HG02970 (cell line): ENCODE data around the gene HIVEP2.
A peak's percentile ranks its signal among the peaks of the same experiment; 100 is the strongest.

Experiments used
- ATAC-seq: cut with Tn5 transposase; IDR thresholded peaks from one replicate; pipeline ENCODE4 v1.9.1; 2021; ENCODE audit warnings: mild to moderate bottlenecking, moderate library complexity, moderate number of reproducible peaks; ENCODE audit not compliant: unreplicated experiment, low FRiP score

The HIVEP2 gene

GRCh38 chr6:142946181-142946923 is 1.4 kb upstream of the HIVEP2 start:
- ATAC-seq = peak; percentile 28

- peak; percentile 5 for ATAC-seq
Measured at GRCh38 chr6:142945446-142946180, 637 bp upstream of the HIVEP2 start.

- no peak for ATAC-seq
Measured at GRCh38 chr6:142944124-142945048, 590 bp downstream of the HIVEP2 start.

GRCh38 chr6:142943711-142944123 is 1.3 kb downstream of the HIVEP2 start:
- ATAC-seq = no peak

GRCh38 chr6:142942805-142943227 is 2.2 kb downstream of the HIVEP2 start:
- no peak for ATAC-seq

GRCh38 chr6:142942238-142942637 is 2.7 kb downstream of the HIVEP2 start:
- no peak for ATAC-seq

GRCh38 chr6:142941018-142941417 is 4.0 kb downstream of the HIVEP2 start:
- ATAC-seq = no peak

- no peak for ATAC-seq
Measured at GRCh38 chr6:142940487-142940886, 4.5 kb downstream of the HIVEP2 start.

- no peak for ATAC-seq
Measured at GRCh38 chr6:142938510-142938909, 6.5 kb downstream of the HIVEP2 start.

- ATAC-seq = no peak
Measured at GRCh38 chr6:142937986-142938385, 7.0 kb downstream of the HIVEP2 start.

- ATAC-seq = no peak
Measured at GRCh38 chr6:142935553-142936517, 9.1 kb downstream of the HIVEP2 start.

- no peak for ATAC-seq
Measured at GRCh38 chr6:142934599-142934998, 10.4 kb downstream of the HIVEP2 start.

- ATAC-seq = no peak
Measured at GRCh38 chr6:142934106-142934505, 10.9 kb downstream of the HIVEP2 start.

- ATAC-seq = no peak
Measured at GRCh38 chr6:142933701-142934100, 11.3 kb downstream of the HIVEP2 start.

- no peak for ATAC-seq
Measured at GRCh38 chr6:142932889-142933288, 12.1 kb downstream of the HIVEP2 start.

- no peak for ATAC-seq
Measured at GRCh38 chr6:142929751-142930358, 15.1 kb downstream of the HIVEP2 start.

GRCh38 chr6:142927904-142928303 is 17.1 kb downstream of the HIVEP2 start:
- no peak for ATAC-seq

GRCh38 chr6:142927271-142927580 is 17.8 kb downstream of the HIVEP2 start:
- ATAC-seq = no peak

- peak; percentile 87 for ATAC-seq
Measured at GRCh38 chr6:142926494-142927270, 18.3 kb downstream of the HIVEP2 start.
